Caco-2 (cell line): ENCODE data around the gene MYO10. TPM values are rescaled to one million over a fixed set of nuclear protein-coding genes. Genes with fewer than 3 reads are reported as not detected.
A peak's percentile ranks its signal among the peaks of the same experiment; 100 is the strongest.

Source experiments
- BruUV-seq: library from RNA; stranded (reverse); fragments of 400-500 nt; replicated peaks from 2 replicates; lab custom pipeline; 2021; lab: Mats Ljungman, UMichigan
- CTCF ChIA-PET: fragments of 300-600 bp; sonication (Branson Sonifier 250); formaldehyde crosslinking; loops from one replicate; lab custom pipeline; 2022; ENCODE audit warnings: antibody characterized with exemption; lab: Charles Lee
- POLR2A ChIA-PET: fragments of 300-600 bp; sonication (Branson Sonifier 250); formaldehyde crosslinking; loops from one replicate; lab custom pipeline; 2022; ENCODE audit warnings: antibody characterized with exemption; lab: Charles Lee
- DNase-seq, 2 experiments: peaks; one replicate each; pipeline versions ENCODE4 v3.0.0 to v3.0.0-alpha.2; 2020 to 2022
- H3K27me3 ChIP-seq: replicated peaks from 2 replicates; pipeline ENCODE4 v1.6.0; 2011; ENCODE audit warnings: low read length; ENCODE audit not compliant: control insufficient read depth, insufficient read depth
- H3K36me3 ChIP-seq: 2 replicates; pipeline ENCODE4 v1.5.1; 2011; ENCODE audit warnings: low read length; ENCODE audit not compliant: control insufficient read depth, insufficient read depth
- H3K4me1 ChIP-seq: fragments of 250-450 bp; sonication (Bioruptor Pico); 2 replicates; pipeline ENCODE4 v1.5.1; 2020; ENCODE audit warnings: mild to moderate bottlenecking
- H3K4me3 ChIP-seq: 2 replicates; pipeline ENCODE4 v1.5.1; 2011; ENCODE audit warnings: low read depth, mild to moderate bottlenecking, control low read depth, low read length
- H3K9me3 ChIP-seq: fragments of 250-450 bp; sonication (Bioruptor Pico); 2 replicates; pipeline ENCODE4 v1.5.1; 2020; ENCODE audit warnings: mild to moderate bottlenecking, moderate library complexity
- H3K27ac Mint-ChIP-seq: one replicate; pipeline ENCODE4 v1.8.0; 2022; ENCODE audit warnings: mixed read lengths; ENCODE audit not compliant: unreplicated experiment
- H3K27me3 Mint-ChIP-seq: one replicate; pipeline ENCODE4 v1.8.0; 2022; ENCODE audit warnings: mixed read lengths; ENCODE audit not compliant: insufficient read depth, unreplicated experiment
- H3K36me3 Mint-ChIP-seq: one replicate; pipeline ENCODE4 v1.8.0; 2022; ENCODE audit warnings: mild to moderate bottlenecking, mixed read lengths; ENCODE audit not compliant: insufficient read depth, unreplicated experiment
- H3K4me1 Mint-ChIP-seq: one replicate; pipeline ENCODE4 v1.8.0; 2022; ENCODE audit warnings: low read depth, mixed read lengths; ENCODE audit not compliant: unreplicated experiment
- H3K4me3 Mint-ChIP-seq: one replicate; pipeline ENCODE4 v1.8.0; 2022; ENCODE audit warnings: mild to moderate bottlenecking, moderate library complexity, mixed read lengths; ENCODE audit not compliant: unreplicated experiment
- H3K9me3 Mint-ChIP-seq: one replicate; pipeline ENCODE4 v1.8.0; 2022; ENCODE audit warnings: mixed read lengths; ENCODE audit not compliant: unreplicated experiment
- intact Hi-C: fragments of 100-400 bp; cut with micrococcal nuclease; formaldehyde crosslinking; loops from one replicate; pipeline ENCODE4 v1.10.0; 2022; ENCODE audit not compliant: unreplicated experiment
- total RNA-seq: library from RNA; stranded (reverse); gene quantifications from 2 replicates; pipeline ENCODE4 v1.2.3, GENCODE V29; 2022
- TF ChIP-seq, protein P1 (sequence below), 2 experiments: fragments of 200-600 bp in 1 of 2; IDR thresholded peaks; 1 replicate in 1 of 2; 2 replicates in 1 of 2; pipeline versions ENCODE4 v1.5.1 to v1.8.0; 2011 to 2022; ENCODE audit warnings: antibody characterized with exemption in 1 of 2, control low read depth in 1 of 2, inconsistent platforms in 1 of 2, low read depth in 1 of 2, low read length in 1 of 2, mild to moderate bottlenecking in 1 of 2, moderate library complexity in 1 of 2; ENCODE audit not compliant: insufficient read depth in 1 of 2, severe bottlenecking in 1 of 2, unreplicated experiment in 1 of 2

MYO10 gene
- total RNA-seq, 1 experiment from 2014 or later, result 67.6 TPM

DNA sequence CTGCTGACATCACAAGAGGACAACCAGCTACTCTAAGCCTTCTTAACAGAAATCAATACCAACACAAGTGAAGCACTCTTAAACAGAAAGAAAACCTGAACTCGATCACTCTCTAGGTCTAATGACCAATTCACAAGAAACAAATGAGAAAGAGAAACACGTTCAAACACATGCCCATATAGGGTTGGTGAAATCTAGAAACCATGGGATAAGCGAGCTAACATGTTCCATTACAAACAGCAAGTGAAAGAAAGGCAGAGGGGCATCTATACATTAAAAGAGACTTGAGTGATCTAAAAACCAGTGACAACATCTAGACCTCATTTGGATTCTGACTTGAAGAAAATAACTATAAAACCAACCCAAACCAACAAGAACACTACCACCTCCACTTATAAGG is 244.4 kb downstream of the MYO10 start:
- DNase-seq, result no peak
- H3K4me1 Mint-ChIP-seq, result no peaks in the 10 kb centered on the region
- peaks cover 73% of the 10 kb centered on the region for H3K36me3 Mint-ChIP-seq
- Histone ChIP-seq H3K4me3 (no peak overlapping the region), H3K9me3 (no peaks in the 10 kb centered on the region), H3K4me1 (no peaks in the 10 kb centered on the region), H3K36me3 (peaks cover 5% of the 10 kb centered on the region; the same call in 1 of the 2 replicates), H3K27me3 (no peaks in the 10 kb centered on the region)
- H3K27ac Mint-ChIP-seq, result no peak overlapping the region
- BruUV-seq, result no TSS peak
- H3K27me3 Mint-ChIP-seq, result no peaks in the 10 kb centered on the region
- H3K9me3 Mint-ChIP-seq, result no peaks in the 10 kb centered on the region
- intact Hi-C loops, result loop anchor here (10.0 kb wide), 1 partner anchor 63 kb away; no protein-coding TSS in a partner anchor
- H3K4me3 Mint-ChIP-seq, result no peak overlapping the region
- TF ChIP-seq, protein P1, sequence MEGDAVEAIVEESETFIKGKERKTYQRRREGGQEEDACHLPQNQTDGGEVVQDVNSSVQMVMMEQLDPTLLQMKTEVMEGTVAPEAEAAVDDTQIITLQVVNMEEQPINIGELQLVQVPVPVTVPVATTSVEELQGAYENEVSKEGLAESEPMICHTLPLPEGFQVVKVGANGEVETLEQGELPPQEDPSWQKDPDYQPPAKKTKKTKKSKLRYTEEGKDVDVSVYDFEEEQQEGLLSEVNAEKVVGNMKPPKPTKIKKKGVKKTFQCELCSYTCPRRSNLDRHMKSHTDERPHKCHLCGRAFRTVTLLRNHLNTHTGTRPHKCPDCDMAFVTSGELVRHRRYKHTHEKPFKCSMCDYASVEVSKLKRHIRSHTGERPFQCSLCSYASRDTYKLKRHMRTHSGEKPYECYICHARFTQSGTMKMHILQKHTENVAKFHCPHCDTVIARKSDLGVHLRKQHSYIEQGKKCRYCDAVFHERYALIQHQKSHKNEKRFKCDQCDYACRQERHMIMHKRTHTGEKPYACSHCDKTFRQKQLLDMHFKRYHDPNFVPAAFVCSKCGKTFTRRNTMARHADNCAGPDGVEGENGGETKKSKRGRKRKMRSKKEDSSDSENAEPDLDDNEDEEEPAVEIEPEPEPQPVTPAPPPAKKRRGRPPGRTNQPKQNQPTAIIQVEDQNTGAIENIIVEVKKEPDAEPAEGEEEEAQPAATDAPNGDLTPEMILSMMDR (IDR thresholded peaks at IDR 0.05; ENCODE audit: insufficient read depth in 1 of 2, low read depth in 1 of 2, low read length in 1 of 2, severe bottlenecking in 1 of 2, unreplicated experiment in 1 of 2), result no peak
- ChIA-PET POLR2A (no interaction called here), CTCF (no interaction called here)

DNA sequence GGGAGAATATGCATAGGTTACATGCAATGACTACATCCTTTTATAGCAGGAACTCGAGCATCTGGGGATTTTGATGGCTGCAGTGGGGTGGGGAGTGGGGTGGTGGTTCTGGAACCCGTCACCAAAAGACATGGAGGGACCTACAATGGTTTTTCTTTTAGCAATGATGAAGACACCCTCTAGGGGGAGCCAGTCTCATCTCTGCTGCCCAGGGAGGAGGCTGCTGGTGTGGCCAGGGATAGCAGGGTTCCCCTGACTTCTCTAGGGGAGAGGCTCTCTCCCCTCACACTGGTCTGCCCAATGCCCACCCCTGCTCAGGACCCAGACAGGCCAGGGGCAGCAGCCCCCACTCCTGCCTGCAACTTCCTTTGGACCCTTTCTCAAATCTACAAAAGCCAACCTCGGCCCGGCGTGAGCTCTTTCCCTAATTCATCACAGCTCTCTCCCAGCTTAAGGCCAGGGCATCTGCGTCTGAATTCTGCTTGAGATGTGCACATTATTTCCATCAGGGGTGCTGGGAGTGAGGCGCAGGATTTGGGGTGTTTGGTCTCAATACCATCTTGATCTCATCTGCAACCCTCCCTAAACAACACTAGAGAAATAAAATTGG is 245.7 kb downstream of the MYO10 start:
- Histone ChIP-seq H3K9me3 (no peaks in the 10 kb centered on the region), H3K4me3 (no peak overlapping the region), H3K27me3 (no peaks in the 10 kb centered on the region), H3K4me1 (no peaks in the 10 kb centered on the region), H3K36me3 (peaks cover 5% of the 10 kb centered on the region; the same call in 1 of the 2 replicates)
- H3K27ac Mint-ChIP-seq, result peak overlapping the region; percentile 13
- H3K4me3 Mint-ChIP-seq, result no peak overlapping the region
- no peaks in the 10 kb centered on the region for H3K27me3 Mint-ChIP-seq
- peaks cover 81% of the 10 kb centered on the region for H3K36me3 Mint-ChIP-seq
- DNase-seq, result peak; percentile 54 to 76
- CTCF ChIA-PET, result interaction anchor here (0.6 to 1.3 kb wide), 6 partner anchors 14 to 501 kb away, joined by 3 to 6 read pairs (median 3); no protein-coding TSS in a partner anchor
- intact Hi-C loops, result loop anchor here (1.0 to 10.0 kb wide), 4 partner anchors 64 to 513 kb away; no protein-coding TSS in a partner anchor
- TF ChIP-seq, protein P1 (IDR thresholded peaks at IDR 0.05; ENCODE audit: insufficient read depth in 1 of 2, low read depth in 1 of 2, low read length in 1 of 2, severe bottlenecking in 1 of 2, unreplicated experiment in 1 of 2), result peak; percentile 79 to 81
- no peaks in the 10 kb centered on the region for H3K9me3 Mint-ChIP-seq
- BruUV-seq, result no TSS peak
- POLR2A ChIA-PET, result no interaction called here
- no peaks in the 10 kb centered on the region for H3K4me1 Mint-ChIP-seq

DNA sequence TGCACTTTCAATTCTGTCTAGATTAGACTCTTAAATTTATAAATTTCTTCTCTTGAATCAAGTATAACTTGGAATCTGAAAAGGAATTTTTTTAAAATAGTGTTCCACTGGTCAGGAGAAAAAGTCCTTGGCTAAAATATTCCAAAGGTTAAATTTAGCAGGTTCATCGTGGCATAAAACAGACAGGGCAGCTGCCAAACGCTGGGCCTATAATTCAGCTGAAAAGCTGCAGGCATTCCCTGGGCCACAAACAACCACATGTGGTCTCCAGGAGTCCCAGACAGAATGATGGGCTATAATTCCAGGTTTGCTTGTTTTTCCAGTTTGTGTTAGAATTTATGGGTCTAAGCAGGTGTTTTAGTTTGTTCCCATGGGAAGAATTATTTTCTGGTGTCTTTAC is 248.2 kb downstream of the MYO10 start:
- Mint-ChIP-seq H3K9me3 (no peaks in the 10 kb centered on the region), H3K27me3 (no peaks in the 10 kb centered on the region), H3K27ac (no peak overlapping the region), H3K4me3 (no peak overlapping the region), H3K4me1 (no peaks in the 10 kb centered on the region), H3K36me3 (peaks cover 85% of the 10 kb centered on the region)
- no peaks in the 10 kb centered on the region for H3K9me3 ChIP-seq
- TF ChIP-seq, protein P1 (IDR thresholded peaks at IDR 0.05; ENCODE audit: insufficient read depth in 1 of 2, low read depth in 1 of 2, low read length in 1 of 2, severe bottlenecking in 1 of 2, unreplicated experiment in 1 of 2), result no peak
- H3K27me3 ChIP-seq, result no peaks in the 10 kb centered on the region
- no peak overlapping the region for H3K4me3 ChIP-seq
- no TSS peak for BruUV-seq
- intact Hi-C loops, result no loop called here
- H3K36me3 ChIP-seq, result peaks cover 6% of the 10 kb centered on the region
- ChIA-PET CTCF (no interaction called here), POLR2A (no interaction called here)
- no peaks in the 10 kb centered on the region for H3K4me1 ChIP-seq
- DNase-seq, result no peak
